Dendritic cell treated with granulocyte-macrophage colony-stimulating factor and Interleukin-4, amounts not matched to agents 40 ng/mL and 50 ng/mL, for 4 days (primary cell): Measurements from ENCODE around the gene TLR6.
"Not testable (repeated sequence)": the region's sequence is repeated elsewhere in the genome, so short reads cannot be mapped to it uniquely, and the experiment has no call there.

ENCODE experiments used
- H3K27ac Mint-ChIP-seq: one replicate; pipeline ENCODE4 v1.8.0; 2022; ENCODE audit warnings: mild to moderate bottlenecking, mixed read lengths
- H3K27me3 Mint-ChIP-seq: one replicate; pipeline ENCODE4 v1.8.0; 2022; ENCODE audit warnings: mild to moderate bottlenecking, mixed read lengths
- H3K36me3 Mint-ChIP-seq: one replicate; pipeline ENCODE4 v1.8.0; 2022; ENCODE audit warnings: low read depth, mixed read lengths
- H3K4me1 Mint-ChIP-seq: one replicate; pipeline ENCODE4 v1.8.0; 2022; ENCODE audit warnings: low read depth, mixed read lengths
- H3K4me3 Mint-ChIP-seq: one replicate; pipeline ENCODE4 v1.8.0; 2022; ENCODE audit warnings: mild to moderate bottlenecking, moderate library complexity, mixed read lengths
- H3K9me3 Mint-ChIP-seq: one replicate; pipeline ENCODE4 v1.8.0; 2022; ENCODE audit warnings: mixed read lengths
- intact Hi-C: fragments of 100-400 bp; cut with micrococcal nuclease; formaldehyde crosslinking; loops from one replicate; pipeline ENCODE4 v1.15.0; 2022

The TLR6 gene

GRCh38 chr4:38782452-38783108, 74.0 kb downstream of the TLR6 start, which contains the start of gene TLR10:
TLR10 (minus strand) TSS chr4:38782990; CDS start chr4:38775590, 7,400 bp downstream.
- Mint-ChIP-seq H3K36me3 (no peaks in the 10 kb centered on the region), H3K4me1 (peaks cover 44% of the 10 kb centered on the region), H3K4me3 (no peak within 1 kb of the TSS), H3K27ac (no peak within 1 kb of the TSS), H3K9me3 (no peaks in the 10 kb centered on the region), H3K27me3 (no peaks in the 10 kb centered on the region)
- intact Hi-C loops = loop anchor here (2.0 kb wide), 1 partner anchor 22 kb away; no protein-coding TSS in a partner anchor

DNA sequence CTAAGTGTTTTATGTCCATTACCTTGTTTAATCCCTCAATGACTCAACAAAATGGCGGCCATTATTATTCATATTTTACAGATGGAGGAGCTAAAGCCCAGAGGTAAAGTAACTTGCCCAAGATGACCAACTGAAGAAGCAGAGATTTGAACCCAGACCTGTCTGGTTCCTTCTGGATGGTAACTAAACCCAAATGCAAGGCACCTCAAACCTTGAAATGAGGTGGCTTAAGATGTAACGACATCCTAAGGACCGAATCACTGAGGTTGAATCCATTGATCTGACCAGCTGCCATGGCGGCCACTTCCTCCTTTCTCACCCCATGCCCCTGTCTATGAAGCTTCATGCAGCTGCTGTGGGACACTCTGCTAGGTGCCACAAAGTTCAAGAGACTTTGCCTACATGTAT, 74.8 kb downstream of the TLR6 start:
- peaks cover 6% of the 10 kb centered on the region for H3K9me3 Mint-ChIP-seq
- no peaks in the 10 kb centered on the region for H3K36me3 Mint-ChIP-seq
- H3K27me3 Mint-ChIP-seq = no peaks in the 10 kb centered on the region
- H3K4me1 Mint-ChIP-seq = peaks cover 43% of the 10 kb centered on the region
- H3K27ac Mint-ChIP-seq = no peak overlapping the region
- no peak overlapping the region for H3K4me3 Mint-ChIP-seq
- intact Hi-C loops = loop anchor here (2.0 kb wide), 1 partner anchor 21 kb away; no protein-coding TSS in a partner anchor

GRCh38 chr4:38780833-38781484, 75.7 kb downstream of the TLR6 start:
- Mint-ChIP-seq H3K36me3 (no peaks in the 10 kb centered on the region), H3K27me3 (no peaks in the 10 kb centered on the region), H3K9me3 (peaks cover 10% of the 10 kb centered on the region), H3K27ac (no peak overlapping the region), H3K4me1 (peaks cover 38% of the 10 kb centered on the region), H3K4me3 (no peak overlapping the region)
- intact Hi-C loops = no loop called here

DNA sequence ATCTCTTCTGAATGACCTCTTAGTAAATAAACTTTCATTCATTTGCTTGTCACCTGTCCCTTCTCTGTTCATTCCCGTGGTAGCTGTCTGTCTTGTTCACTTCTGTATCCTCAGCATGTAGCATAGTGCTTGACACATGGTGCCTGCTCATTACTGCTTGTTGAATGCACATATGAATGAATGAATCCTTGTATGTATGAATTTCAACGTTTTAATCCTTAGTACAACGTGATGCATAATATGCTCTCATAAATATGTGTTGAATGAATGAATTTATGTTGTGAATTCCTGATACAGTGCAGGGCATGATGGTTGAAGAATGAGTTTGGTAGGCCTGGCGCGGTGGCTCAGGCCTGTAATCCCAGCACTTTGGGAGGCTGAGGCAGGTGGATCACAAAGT, 76.8 kb downstream of the TLR6 start:
- H3K9me3 Mint-ChIP-seq = peaks cover 10% of the 10 kb centered on the region
- no peak overlapping the region for H3K4me3 Mint-ChIP-seq
- no peaks in the 10 kb centered on the region for H3K27me3 Mint-ChIP-seq
- H3K36me3 Mint-ChIP-seq = no peaks in the 10 kb centered on the region
- peaks cover 26% of the 10 kb centered on the region for H3K4me1 Mint-ChIP-seq
- H3K27ac Mint-ChIP-seq = no peak overlapping the region
- intact Hi-C loops = no loop called here

GRCh38 chr4:38777925-38778324, 78.7 kb downstream of the TLR6 start:
- intact Hi-C loops, H3K36me3 Mint-ChIP-seq, H3K4me3 Mint-ChIP-seq, H3K27me3 Mint-ChIP-seq, H3K9me3 Mint-ChIP-seq, H3K27ac Mint-ChIP-seq: not testable (repeated sequence)
- peaks cover 13% of the 10 kb centered on the region for H3K4me1 Mint-ChIP-seq

DNA sequence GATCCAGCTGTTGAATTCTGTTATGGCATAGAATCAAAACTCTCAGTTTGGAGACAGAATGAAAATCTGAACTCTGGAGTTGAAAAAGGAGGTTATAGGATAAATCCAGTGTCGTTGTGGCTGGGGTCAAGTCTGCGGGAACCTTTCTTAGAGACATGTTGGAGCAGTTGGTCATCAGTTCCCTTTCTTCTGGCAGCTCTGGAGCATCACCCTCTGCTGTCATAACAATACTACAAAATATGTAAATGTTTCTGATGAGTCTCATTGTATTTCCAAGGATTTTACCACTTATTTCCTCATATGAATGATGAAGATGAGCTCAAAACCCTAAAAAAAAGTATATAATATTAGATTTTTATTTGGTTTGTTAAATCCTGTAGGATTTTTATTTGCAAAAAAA, 81.3 kb downstream of the TLR6 start:
- no peak overlapping the region for H3K4me3 Mint-ChIP-seq
- no peaks in the 10 kb centered on the region for H3K36me3 Mint-ChIP-seq
- H3K4me1 Mint-ChIP-seq = peaks cover under 1% of the 10 kb centered on the region
- intact Hi-C loops = no loop called here
- peaks cover 10% of the 10 kb centered on the region for H3K9me3 Mint-ChIP-seq
- no peak overlapping the region for H3K27ac Mint-ChIP-seq
- no peaks in the 10 kb centered on the region for H3K27me3 Mint-ChIP-seq

GRCh38 chr4:38774181-38774955, 82.2 kb downstream of the TLR6 start:
- peaks cover 8% of the 10 kb centered on the region for H3K4me1 Mint-ChIP-seq

More at GRCh38 chr4:38774181-38774955, 82.2 kb downstream of the TLR6 start:
- Mint-ChIP-seq H3K36me3 (no peaks in the 10 kb centered on the region), H3K9me3 (peaks cover 10% of the 10 kb centered on the region), H3K4me3 (no peak overlapping the region), H3K27me3 (no peaks in the 10 kb centered on the region), H3K27ac (no peak overlapping the region)
- intact Hi-C loops = no loop called here
